Mucosa of descending colon (tissue), 3 donors: ENCODE data around the gene DPEP2. TPM values are rescaled to one million over a fixed set of nuclear protein-coding genes. Genes with fewer than 3 reads are reported as not detected.

Source experiments
- ATAC-seq: fragments of 200-7000 bp; cut with Tn5 transposase; one replicate; pipeline ENCODE4 v1.9.1; 2020; ENCODE audit warnings: mild to moderate bottlenecking, moderate library complexity
- DNase-seq, 3 donors: peaks; one replicate each; pipeline ENCODE4 v3.0.0-alpha.2; 2020
- H3K36me3 ChIP-seq: fragments of 200-600 bp; one replicate; pipeline ENCODE4 v1.8.0; 2021; ENCODE audit warnings: low read depth, mild to moderate bottlenecking
- H3K4me1 ChIP-seq: fragments of 200-600 bp; one replicate; pipeline ENCODE4 v1.8.0; 2021; ENCODE audit warnings: low read depth, mild to moderate bottlenecking
- H3K4me3 ChIP-seq: fragments of 200-600 bp; one replicate; pipeline ENCODE4 v1.8.0; 2021; ENCODE audit warnings: mild to moderate bottlenecking
- H3K9me3 ChIP-seq: fragments of 200-600 bp; one replicate; pipeline ENCODE4 v1.8.0; 2021; ENCODE audit warnings: mild to moderate bottlenecking
- CTCF ChIP-seq: fragments of 200-600 bp; IDR thresholded peaks from one replicate; pipeline ENCODE4 v1.8.0; 2022; ENCODE audit warnings: antibody characterized with exemption, mild to moderate bottlenecking
- intact Hi-C, 2 donors: fragments of 100-400 bp; cut with DNase I in 1 of 2; cut with micrococcal nuclease in 1 of 2; formaldehyde crosslinking; loops; one replicate each; pipeline versions ENCODE4 v1.11.0 to v1.11.1; 2022; cut with DNase I, micrococcal nuclease
- total RNA-seq, 3 donors: library from RNA; stranded (reverse); fragmentation: NEBNext Ultra II Directional in 2 of 3; extraction: Animal tissue kit (Norgen Biotek cat#: 25700) in 2 of 3; gene quantifications; one replicate each; pipeline versions ENCODE4 v1.2.1 to v1.2.4, GENCODE V29; 2021 to 2023
- donor health status: DM: no; HTN: no; CAD: no; lungs with moderate emphysema.
- donor health status: DM: no; HTN: no; CAD: no.
- donor health status: DM: no; HTN: yes; CAD: no.

The DPEP2 gene
- total RNA-seq, 3 donors from 2014 or later, result 1.5 to 2.8 (median 1.6) TPM

GRCh38 chr16:67987460-67988160 lies 11.7 kb downstream of the DPEP2 start:
- TF ChIP-seq CTCF, result no peak
- no peak for ATAC-seq
- intact Hi-C loops, result no loop called here

GRCh38 chr16:67986949-67987348 lies 12.3 kb downstream of the DPEP2 start:
- H3K36me3 ChIP-seq, result no peaks in the 10 kb centered on the region
- H3K4me1 ChIP-seq, result peaks cover 3% of the 10 kb centered on the region
- no peak overlapping the region for H3K4me3 ChIP-seq
- no peak for ATAC-seq
- no peak for DNase-seq
- TF ChIP-seq CTCF, result no peak
- no peaks in the 10 kb centered on the region for H3K9me3 ChIP-seq
- intact Hi-C loops, result no loop called here

More at GRCh38 chr16:67987460-67988160, 11.7 kb downstream of the DPEP2 start:
- no peak for DNase-seq
- Histone ChIP-seq H3K4me3 (no peak overlapping the region), H3K9me3 (no peaks in the 10 kb centered on the region), H3K4me1 (peaks cover 3% of the 10 kb centered on the region), H3K36me3 (no peaks in the 10 kb centered on the region)

GRCh38 chr16:67982011-67982696 lies 17.1 kb downstream of the DPEP2 start:
- intact Hi-C loops, result no loop called here
- DNase-seq, result no peak
- peaks cover 3% of the 10 kb centered on the region for H3K4me1 ChIP-seq
- no peak overlapping the region for H3K4me3 ChIP-seq
- no peak for ATAC-seq
- no peaks in the 10 kb centered on the region for H3K36me3 ChIP-seq
- no peaks in the 10 kb centered on the region for H3K9me3 ChIP-seq
- TF ChIP-seq CTCF, result no peak

DNA sequence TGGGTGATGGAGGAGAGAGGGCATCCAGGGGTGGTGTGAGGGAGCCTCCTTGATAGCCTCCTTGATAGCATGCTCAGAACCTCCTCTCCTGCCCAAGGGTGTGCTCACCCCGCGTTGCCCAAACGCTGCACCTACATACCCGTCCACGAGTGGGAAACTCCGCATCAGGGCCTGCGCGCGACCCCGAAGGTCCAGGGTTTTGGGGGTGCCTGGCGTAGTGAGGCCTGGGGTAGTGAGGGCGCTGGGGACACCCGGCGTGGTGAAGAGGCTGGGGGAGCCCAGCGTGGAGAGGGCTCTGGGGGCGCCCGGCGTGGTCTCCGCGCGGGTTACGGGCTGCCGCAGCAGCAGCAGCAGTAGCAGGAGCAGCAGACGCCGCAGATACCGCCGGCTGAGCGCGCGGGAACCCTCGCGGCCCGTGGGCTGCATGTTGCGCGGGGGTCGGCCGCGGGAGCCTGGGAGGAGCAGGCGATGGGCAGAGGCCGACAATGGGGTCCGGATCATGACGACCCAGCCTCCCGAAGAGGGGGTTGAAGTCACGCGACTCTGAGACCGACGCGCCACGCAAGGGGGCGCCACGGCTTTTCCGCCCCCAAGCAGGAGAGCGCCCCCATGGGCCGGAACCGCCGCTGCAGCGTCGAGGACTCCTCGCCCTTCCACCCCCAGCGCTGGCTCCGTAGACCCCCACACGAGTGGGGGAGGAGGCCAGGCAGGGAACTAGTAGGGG lies 19.2 kb downstream of the DPEP2 start, which contains the start of gene DPEP3:
Gene DPEP3 (minus strand): TSS at position 545 of the 724 bp plus-strand sequence. CDS start 119 bp downstream, at position 426.
- no peaks in the 10 kb centered on the region for H3K4me1 ChIP-seq
- ATAC-seq, result no peak
- intact Hi-C loops, result no loop called here
- no peaks in the 10 kb centered on the region for H3K9me3 ChIP-seq
- no peak for DNase-seq
- no peak within 1 kb of the TSS for H3K4me3 ChIP-seq
- no peak for TF ChIP-seq CTCF
- H3K36me3 ChIP-seq, result no peaks in the 10 kb centered on the region

DNA sequence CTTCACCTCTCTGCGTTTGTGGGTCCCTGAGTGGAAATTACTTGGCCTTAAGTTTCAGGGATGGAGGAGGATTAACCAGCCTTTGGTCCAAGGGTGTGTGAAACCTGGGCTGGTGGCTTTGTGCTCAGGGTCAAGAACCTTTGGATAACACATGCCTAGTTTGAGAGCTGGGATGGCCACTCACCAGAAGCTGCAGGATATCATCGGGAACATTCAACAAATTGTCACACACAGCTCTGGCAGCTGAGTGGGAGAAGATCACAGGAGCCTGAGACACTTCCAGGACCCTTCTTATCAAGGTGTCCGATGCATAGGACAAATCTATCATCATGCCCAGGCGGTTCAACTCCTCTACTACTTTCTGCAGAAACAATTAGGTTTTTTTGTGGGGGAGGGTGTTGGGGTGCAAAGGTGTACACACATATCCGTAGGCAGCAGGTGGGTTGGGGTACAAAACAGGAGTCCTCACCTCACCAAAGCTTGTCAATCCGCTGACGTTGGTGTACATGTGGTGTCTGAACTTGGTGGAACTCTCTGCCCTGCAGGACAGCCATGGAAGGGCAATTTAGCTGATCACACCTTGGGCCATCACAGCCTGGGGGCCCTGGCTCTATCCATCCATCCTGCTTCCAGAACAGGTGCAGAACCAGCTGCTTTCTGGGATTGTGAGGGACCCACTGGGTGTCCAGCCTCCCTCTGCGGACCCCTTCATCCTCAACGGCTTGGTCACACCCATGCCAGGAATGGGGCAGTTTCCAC lies 21.6 kb downstream of the DPEP2 start:
- Histone ChIP-seq H3K4me3 (no peak overlapping the region), H3K9me3 (no peaks in the 10 kb centered on the region), H3K36me3 (no peaks in the 10 kb centered on the region), H3K4me1 (no peaks in the 10 kb centered on the region)
- DNase-seq (no peak), ATAC-seq (no peak)
- intact Hi-C loops, result no loop called here
- TF ChIP-seq CTCF, result no peak
